ENCODE measurements around the gene FOCAD. TPM values are rescaled to one million over a fixed set of nuclear protein-coding genes. Genes with fewer than 3 reads are reported as not detected.
A peak's percentile ranks its signal among the peaks of the same experiment; 100 is the strongest.

Gene FOCAD
- total RNA-seq, 6 experiments from 2014 or later: 6.4 to 18.3 (median 7.8) TPM

DNA sequence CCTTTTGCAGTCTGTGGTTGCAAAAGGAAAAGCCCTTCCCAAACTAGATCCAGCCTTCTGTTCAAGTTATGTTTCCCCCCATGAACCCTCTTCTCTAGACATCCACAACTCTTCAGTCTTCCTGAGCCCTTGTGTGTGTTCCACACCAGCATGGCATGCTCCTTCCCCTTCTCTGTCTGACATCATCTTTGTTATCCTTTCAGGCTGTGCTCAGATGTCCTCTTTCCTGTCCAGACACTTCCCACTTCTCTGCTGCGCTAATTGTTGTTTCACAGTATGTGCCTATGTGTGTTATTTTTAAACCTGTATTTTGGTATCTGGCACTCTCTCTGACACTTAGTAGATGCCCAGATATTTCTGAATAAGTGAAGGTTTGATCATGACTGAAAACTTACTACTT is 38.2 kb downstream of the FOCAD start:
- Histone ChIP-seq H3K27me3 (no peaks in the 10 kb centered on the region), H3K4me1 (no peaks in the 10 kb centered on the region), H3K27ac (no peak overlapping the region), H3K36me3 (peaks cover 0 to 3% (median 0%) of the 10 kb centered on the region in 4 donors), H3K4me3 (no peak overlapping the region), H3K9me3 (no peaks in the 10 kb centered on the region)
- no peak for TF ChIP-seq POLR2A (IDR thresholded peaks at IDR 0.05)
- TF ChIP-seq, protein P1, sequence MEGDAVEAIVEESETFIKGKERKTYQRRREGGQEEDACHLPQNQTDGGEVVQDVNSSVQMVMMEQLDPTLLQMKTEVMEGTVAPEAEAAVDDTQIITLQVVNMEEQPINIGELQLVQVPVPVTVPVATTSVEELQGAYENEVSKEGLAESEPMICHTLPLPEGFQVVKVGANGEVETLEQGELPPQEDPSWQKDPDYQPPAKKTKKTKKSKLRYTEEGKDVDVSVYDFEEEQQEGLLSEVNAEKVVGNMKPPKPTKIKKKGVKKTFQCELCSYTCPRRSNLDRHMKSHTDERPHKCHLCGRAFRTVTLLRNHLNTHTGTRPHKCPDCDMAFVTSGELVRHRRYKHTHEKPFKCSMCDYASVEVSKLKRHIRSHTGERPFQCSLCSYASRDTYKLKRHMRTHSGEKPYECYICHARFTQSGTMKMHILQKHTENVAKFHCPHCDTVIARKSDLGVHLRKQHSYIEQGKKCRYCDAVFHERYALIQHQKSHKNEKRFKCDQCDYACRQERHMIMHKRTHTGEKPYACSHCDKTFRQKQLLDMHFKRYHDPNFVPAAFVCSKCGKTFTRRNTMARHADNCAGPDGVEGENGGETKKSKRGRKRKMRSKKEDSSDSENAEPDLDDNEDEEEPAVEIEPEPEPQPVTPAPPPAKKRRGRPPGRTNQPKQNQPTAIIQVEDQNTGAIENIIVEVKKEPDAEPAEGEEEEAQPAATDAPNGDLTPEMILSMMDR (IDR thresholded peaks at IDR 0.05): no peak
- WGBS (ENCODE audit: insufficient coverage, low coverage, low lambda C conversion rate, missing lambda C conversion rate): 50% methylated on average over 1 of the region's 1 CpG
- intact Hi-C loops (cut with DNase I): no loop called here
- ATAC-seq (peak in 1 of 4 donors; percentile 46), DNase-seq (no peak)

DNA sequence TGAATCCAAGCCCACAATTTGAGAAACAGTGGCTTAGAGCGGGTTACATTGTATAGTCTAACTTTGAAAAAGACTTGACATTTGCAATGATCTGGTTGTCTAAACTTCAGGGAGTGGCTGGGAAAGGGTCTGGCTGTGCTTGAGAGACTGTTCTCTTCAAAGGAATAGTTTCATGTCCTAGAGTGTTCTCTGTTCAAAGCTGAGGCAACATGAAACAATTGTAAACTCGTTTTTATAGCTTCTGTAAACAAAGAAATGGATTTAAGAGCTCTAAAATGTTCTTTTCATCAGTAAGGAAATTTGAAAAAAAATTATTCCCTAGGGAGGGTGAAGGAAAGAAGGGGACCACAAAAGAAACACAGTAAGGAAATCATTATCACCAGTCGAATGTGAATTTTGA is 41.6 kb downstream of the FOCAD start:
- intact Hi-C loops (cut with DNase I): no loop called here

DNA sequence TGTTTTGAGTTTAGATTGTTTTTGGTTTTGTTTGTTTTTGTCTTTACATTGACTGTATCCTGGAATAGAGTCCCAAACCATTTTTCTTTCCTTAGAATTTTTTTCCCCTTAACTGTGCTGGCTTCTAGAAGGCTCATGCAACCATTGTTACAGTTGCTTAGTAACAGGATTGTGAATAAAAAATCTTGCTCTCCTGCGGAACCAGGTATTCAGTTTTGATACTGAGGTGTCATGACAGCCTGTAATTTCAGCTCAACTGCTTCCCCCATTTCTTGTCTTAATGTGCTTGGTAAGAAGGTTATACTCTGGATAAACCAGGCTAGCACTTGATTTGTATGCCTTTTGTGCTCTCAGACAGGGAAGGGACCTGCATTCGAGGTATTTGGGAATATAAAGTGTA is 42.1 kb downstream of the FOCAD start:
- WGBS (ENCODE audit: insufficient coverage, low coverage, low lambda C conversion rate, missing lambda C conversion rate): 74% methylated on average over 2 of the region's 2 CpGs
- Histone ChIP-seq H3K9me3 (no peaks in the 10 kb centered on the region), H3K27ac (no peak overlapping the region), H3K27me3 (no peaks in the 10 kb centered on the region), H3K4me1 (no peaks in the 10 kb centered on the region), H3K4me3 (no peak overlapping the region), H3K36me3 (no peaks in the 10 kb centered on the region)
- ATAC-seq (no peak), DNase-seq (no peak)
- intact Hi-C loops (cut with DNase I): no loop called here
- TF ChIP-seq POLR2A (IDR thresholded peaks at IDR 0.05): no peak
- TF ChIP-seq, protein P1 (IDR thresholded peaks at IDR 0.05): no peak

More for the DNA sequence above, 41.6 kb downstream of the FOCAD start:
- Histone ChIP-seq H3K27ac (no peak overlapping the region), H3K36me3 (peaks cover 0 to under 1% (median 0%) of the 10 kb centered on the region in 4 donors), H3K4me3 (no peak overlapping the region), H3K4me1 (no peaks in the 10 kb centered on the region), H3K27me3 (no peaks in the 10 kb centered on the region), H3K9me3 (no peaks in the 10 kb centered on the region)
- ATAC-seq (no peak), DNase-seq (no peak)
- 68% methylated on average over 3 of the region's 3 CpGs for WGBS (ENCODE audit: insufficient coverage, low coverage, low lambda C conversion rate, missing lambda C conversion rate)
- TF ChIP-seq POLR2A (IDR thresholded peaks at IDR 0.05): no peak
- TF ChIP-seq, protein P1 (IDR thresholded peaks at IDR 0.05): no peak

DNA sequence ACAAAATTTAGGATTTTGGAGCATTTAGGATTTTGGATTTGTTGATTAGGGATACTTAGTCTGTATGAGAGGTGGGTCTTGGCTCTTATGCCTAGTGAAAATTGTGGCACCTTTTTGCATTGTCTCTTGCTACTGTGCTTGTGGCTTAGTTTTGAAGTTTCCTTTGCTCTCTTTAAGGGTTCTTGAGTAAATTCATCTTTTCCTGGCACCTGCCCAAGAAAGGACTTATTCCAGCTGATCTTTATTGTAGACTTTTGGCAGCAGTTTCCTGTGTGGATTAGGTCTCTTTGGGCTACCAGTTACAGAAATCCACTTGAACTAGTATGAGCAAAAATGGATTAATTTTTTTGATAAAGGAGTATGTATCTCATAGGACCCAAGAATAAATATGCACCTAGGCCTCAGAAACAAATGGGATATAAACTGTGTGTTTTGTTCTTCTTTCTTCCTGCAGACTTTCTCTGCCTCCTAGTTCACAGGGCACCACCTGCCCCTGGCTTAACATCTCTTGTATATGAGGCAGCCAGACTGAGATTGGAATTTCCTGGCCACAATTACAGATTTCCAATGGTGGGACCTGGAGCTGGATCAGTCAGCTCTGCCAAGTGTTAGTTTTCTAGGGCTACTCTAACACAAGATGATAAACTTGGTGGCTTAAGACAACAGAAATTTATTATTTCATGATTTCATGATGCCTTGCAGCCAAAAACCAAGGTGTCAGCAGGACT is 44.6 kb downstream of the FOCAD start:
- no peaks in the 10 kb centered on the region for H3K9me3 ChIP-seq
- no peaks in the 10 kb centered on the region for H3K36me3 ChIP-seq
- no peak overlapping the region for H3K4me3 ChIP-seq
- ATAC-seq (no peak), DNase-seq (no peak)
- H3K4me1 ChIP-seq: no peaks in the 10 kb centered on the region
- no peaks in the 10 kb centered on the region for H3K27me3 ChIP-seq
- intact Hi-C loops (cut with DNase I): no loop called here
- no peak overlapping the region for H3K27ac ChIP-seq
- TF ChIP-seq, protein P1 (IDR thresholded peaks at IDR 0.05): no peak
- no peak for TF ChIP-seq POLR2A (IDR thresholded peaks at IDR 0.05)

DNA sequence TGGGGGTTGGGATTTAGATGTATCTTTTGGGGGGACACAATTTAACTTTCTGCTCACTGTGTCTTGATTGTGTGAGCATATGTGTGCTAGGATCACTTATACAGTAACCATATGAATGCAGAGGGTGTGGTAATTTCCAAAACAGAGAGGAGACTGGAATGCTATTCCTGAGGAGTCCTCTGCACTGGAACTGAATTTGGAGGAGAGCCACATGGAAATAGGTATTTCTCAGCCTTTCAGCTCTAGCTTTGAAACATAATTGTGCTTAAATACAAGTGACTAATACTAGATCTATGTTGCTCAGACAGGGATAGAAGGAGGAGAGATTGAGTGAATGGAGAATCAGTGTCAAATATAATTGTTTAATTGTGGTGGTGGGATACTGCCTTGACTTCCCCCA is 45.5 kb downstream of the FOCAD start:
- no peaks in the 10 kb centered on the region for H3K4me1 ChIP-seq
- TF ChIP-seq, protein P1 (IDR thresholded peaks at IDR 0.05): no peak
- no peak for TF ChIP-seq POLR2A (IDR thresholded peaks at IDR 0.05)
- ATAC-seq (no peak), DNase-seq (no peak)
- no peaks in the 10 kb centered on the region for H3K9me3 ChIP-seq
- intact Hi-C loops (cut with DNase I): no loop called here
- no peaks in the 10 kb centered on the region for H3K27me3 ChIP-seq
- no peak overlapping the region for H3K4me3 ChIP-seq
- no peaks in the 10 kb centered on the region for H3K36me3 ChIP-seq
- H3K27ac ChIP-seq: no peak overlapping the region
